Mesendoderm (in vitro differentiated cells): Measurements from ENCODE around the gene PCK1.

ENCODE experiments used
- DNase-seq: peaks from one replicate; pipeline ENCODE4 v3.0.0; 2013
- H2AK5ac ChIP-seq: 2 replicates; pipeline ENCODE4 v1.6.1; 2013; ENCODE audit warnings: low read length, inconsistent platforms
- H2BK120ac ChIP-seq: 2 replicates; pipeline ENCODE4 v1.6.1; 2013; ENCODE audit warnings: low read depth, mild to moderate bottlenecking, low read length, moderate library complexity, mixed read lengths
- H2BK15ac ChIP-seq: replicated peaks from 2 replicates; pipeline ENCODE4 v1.6.1; 2013; ENCODE audit warnings: low read depth, mild to moderate bottlenecking, moderate library complexity
- H2BK5ac ChIP-seq: 2 replicates; pipeline ENCODE4 v1.6.1; 2013; ENCODE audit warnings: low read length, inconsistent platforms
- H3K18ac ChIP-seq: 2 replicates; pipeline ENCODE4 v1.6.1; 2013; ENCODE audit warnings: mild to moderate bottlenecking, low read length, mixed read lengths
- H3K23ac ChIP-seq: one replicate; pipeline ENCODE4 v1.6.1; 2013; ENCODE audit warnings: low read length
- H3K27ac ChIP-seq: 2 replicates; pipeline ENCODE4 v1.5.1; 2013; ENCODE audit warnings: low read depth, mild to moderate bottlenecking, inconsistent platforms, low read length, moderate library complexity
- H3K27me3 ChIP-seq: 2 replicates; pipeline ENCODE4 v1.6.1; 2013; ENCODE audit warnings: low read length, control low read depth, mild to moderate bottlenecking, inconsistent platforms; ENCODE audit not compliant: insufficient read depth, poor library complexity
- H3K36me3 ChIP-seq: 2 replicates; pipeline ENCODE4 v1.6.1; 2013; ENCODE audit warnings: low read length, inconsistent platforms; ENCODE audit not compliant: control insufficient read depth, insufficient read depth
- H3K4ac ChIP-seq: one replicate; pipeline ENCODE4 v1.6.1; 2013; ENCODE audit warnings: low read depth, mild to moderate bottlenecking, low read length, moderate library complexity
- H3K4me1 ChIP-seq: 2 replicates; pipeline ENCODE4 v1.6.1; 2013; ENCODE audit warnings: low read depth, low read length, inconsistent platforms; ENCODE audit not compliant: control insufficient read depth
- H3K4me2 ChIP-seq: 2 replicates; pipeline ENCODE4 v1.6.1; 2013; ENCODE audit warnings: low read length
- H3K4me3 ChIP-seq: 2 replicates; pipeline ENCODE4 v1.5.1; 2013; ENCODE audit warnings: mild to moderate bottlenecking, low read length
- H3K56ac ChIP-seq: one replicate; pipeline ENCODE4 v1.6.1; 2013; ENCODE audit warnings: low read length
- H3K79me1 ChIP-seq: 2 replicates; pipeline ENCODE4 v1.6.1; 2013; ENCODE audit warnings: low read length, inconsistent platforms
- H3K79me2 ChIP-seq: 2 replicates; pipeline ENCODE4 v1.6.1; 2013; ENCODE audit warnings: mild to moderate bottlenecking, low read length; ENCODE audit not compliant: control insufficient read depth, insufficient read depth
- H3K9ac ChIP-seq: 2 replicates; pipeline ENCODE4 v1.6.1; 2013; ENCODE audit warnings: low read length, inconsistent platforms
- H4K5ac ChIP-seq: one replicate; pipeline ENCODE4 v1.6.1; 2013; ENCODE audit warnings: low read length
- H4K8ac ChIP-seq: one replicate; pipeline ENCODE4 v1.6.1; 2013; ENCODE audit warnings: low read depth, mild to moderate bottlenecking, control low read depth, low read length, moderate library complexity
- WGBS: extraction: QIAGEN DNeasy Blood & Tissue Kit; methylation state at CpG from one replicate; pipeline ENCODE4 v1.1.7; 2013; ENCODE audit warnings: low lambda C conversion rate, missing lambda C conversion rate; ENCODE audit not compliant: insufficient coverage; ENCODE audit errors: extremely low coverage; 5-methylcytosine and 5-hydroxymethylcytosine counted together

PCK1 gene

GRCh38 chr20:57585466-57586213 lies 24.7 kb downstream of the PCK1 start:
- no peak overlapping the region for H4K5ac ChIP-seq
- H4K8ac ChIP-seq: no peak overlapping the region
- no peaks in the 10 kb centered on the region for H3K4me1 ChIP-seq
- H3K79me2 ChIP-seq: no peaks in the 10 kb centered on the region
- no peak overlapping the region for H2BK120ac ChIP-seq
- no peak overlapping the region for H2BK5ac ChIP-seq
- H3K27me3 ChIP-seq: no peaks in the 10 kb centered on the region
- no peak overlapping the region for H3K23ac ChIP-seq
- H2AK5ac ChIP-seq: no peak overlapping the region
- H3K18ac ChIP-seq: no peak overlapping the region
- H3K9ac ChIP-seq: no peak overlapping the region
- WGBS: no CpG with 5 or more reads among the region's 17 CpGs
- H3K79me1 ChIP-seq: no peaks in the 10 kb centered on the region
- H3K4me2 ChIP-seq: no peak overlapping the region
- H3K36me3 ChIP-seq: no peaks in the 10 kb centered on the region
- no peak overlapping the region for H2BK15ac ChIP-seq
- no peak for DNase-seq
- no peak overlapping the region for H3K27ac ChIP-seq
- no peak overlapping the region for H3K56ac ChIP-seq
- H3K4me3 ChIP-seq: no peak overlapping the region
- H3K4ac ChIP-seq: no peak overlapping the region

- Histone ChIP-seq H2BK5ac (no peak overlapping the region), H2BK15ac (no peak overlapping the region), H4K5ac (no peak overlapping the region), H3K4me2 (no peak overlapping the region), H3K27ac (no peak overlapping the region), H3K18ac (no peak overlapping the region), H3K56ac (no peak overlapping the region), H3K79me2 (no peaks in the 10 kb centered on the region), H3K9ac (no peak overlapping the region), H4K8ac (no peak overlapping the region), H3K4ac (no peak overlapping the region), H3K23ac (no peak overlapping the region), H3K4me3 (no peak overlapping the region), H3K27me3 (no peaks in the 10 kb centered on the region), H3K4me1 (no peaks in the 10 kb centered on the region), H3K79me1 (no peaks in the 10 kb centered on the region), H2BK120ac (no peak overlapping the region), H3K36me3 (no peaks in the 10 kb centered on the region), H2AK5ac (no peak overlapping the region)
- no peak for DNase-seq
- no CpG with 5 or more reads among the region's 8 CpGs for WGBS
Observed at GRCh38 chr20:57586370-57586793, 25.5 kb downstream of the PCK1 start.

- no peak overlapping the region for H4K8ac ChIP-seq
- H3K4me3 ChIP-seq: no peak overlapping the region
- no peak for DNase-seq
- no peak overlapping the region for H3K56ac ChIP-seq
- no peaks in the 10 kb centered on the region for H3K79me2 ChIP-seq
- no peak overlapping the region for H2BK120ac ChIP-seq
- no peaks in the 10 kb centered on the region for H3K79me1 ChIP-seq
- no peak overlapping the region for H3K9ac ChIP-seq
- H4K5ac ChIP-seq: no peak overlapping the region
- H3K4me2 ChIP-seq: no peak overlapping the region
- H2BK15ac ChIP-seq: no peak overlapping the region
- H3K27me3 ChIP-seq: no peaks in the 10 kb centered on the region
- no peak overlapping the region for H3K27ac ChIP-seq
- no CpG with 5 or more reads among the region's 10 CpGs for WGBS
- no peak overlapping the region for H3K18ac ChIP-seq
- no peak overlapping the region for H2AK5ac ChIP-seq
- no peaks in the 10 kb centered on the region for H3K4me1 ChIP-seq
- no peak overlapping the region for H2BK5ac ChIP-seq
- no peaks in the 10 kb centered on the region for H3K36me3 ChIP-seq
- no peak overlapping the region for H3K23ac ChIP-seq
- H3K4ac ChIP-seq: no peak overlapping the region
Observed at GRCh38 chr20:57586943-57587277, 26.0 kb downstream of the PCK1 start.

GRCh38 chr20:57587278-57587988 lies 26.5 kb downstream of the PCK1 start:
- Histone ChIP-seq H2BK15ac (no peak overlapping the region), H3K18ac (no peak overlapping the region), H2BK5ac (no peak overlapping the region), H2BK120ac (no peak overlapping the region), H3K9ac (no peak overlapping the region), H3K36me3 (no peaks in the 10 kb centered on the region), H4K8ac (no peak overlapping the region), H3K23ac (no peak overlapping the region), H3K4me1 (no peaks in the 10 kb centered on the region), H3K27me3 (no peaks in the 10 kb centered on the region), H3K4me3 (no peak overlapping the region), H3K79me2 (no peaks in the 10 kb centered on the region), H3K4ac (no peak overlapping the region), H4K5ac (no peak overlapping the region), H3K79me1 (no peaks in the 10 kb centered on the region), H2AK5ac (no peak overlapping the region), H3K56ac (no peak overlapping the region), H3K4me2 (no peak overlapping the region), H3K27ac (no peak overlapping the region)
- WGBS: no CpG with 5 or more reads among the region's 4 CpGs
- no peak for DNase-seq

GRCh38 chr20:57587989-57588377 lies 27.1 kb downstream of the PCK1 start:
- Histone ChIP-seq H3K36me3 (no peaks in the 10 kb centered on the region), H3K23ac (no peak overlapping the region), H3K56ac (no peak overlapping the region), H3K4me3 (no peak overlapping the region), H3K4me1 (no peaks in the 10 kb centered on the region), H3K79me1 (no peaks in the 10 kb centered on the region), H3K18ac (no peak overlapping the region), H3K9ac (no peak overlapping the region), H3K4me2 (no peak overlapping the region), H4K8ac (no peak overlapping the region), H3K27me3 (no peaks in the 10 kb centered on the region), H2AK5ac (no peak overlapping the region), H2BK120ac (no peak overlapping the region), H2BK15ac (no peak overlapping the region), H3K27ac (no peak overlapping the region), H3K79me2 (no peaks in the 10 kb centered on the region), H3K4ac (no peak overlapping the region), H4K5ac (no peak overlapping the region), H2BK5ac (no peak overlapping the region)
- WGBS: no CpG with 5 or more reads among the region's 7 CpGs
- no peak for DNase-seq
